ENCODE measurements around the gene LNP1. TPM values are rescaled to one million over a fixed set of nuclear protein-coding genes. Genes with fewer than 3 reads are reported as not detected.

Gene LNP1
- total RNA-seq, 4 donors from 2014 or later, result 1.1 to 3.7 (median 1.9) TPM

- peak; percentile 25 to 58 for DNase-seq
- Histone ChIP-seq H3K27ac (peak overlapping the region in 3 of 4 donors; percentile 26 to 97 (median 44)), H3K27me3 (no peaks in the 10 kb centered on the region), H3K36me3 (no peaks in the 10 kb centered on the region), H3K4me3 (no peak overlapping the region), H3K4me1 (peaks cover 46 to 48% of the 10 kb centered on the region in 2 donors), H3K9me3 (no peaks in the 10 kb centered on the region)
- in situ Hi-C loops (cut with MboI; ENCODE audit: low sequenced_read_pairs in 4 of 4), result no loop called here
- intact Hi-C loops (cut with DNase I; ENCODE audit: low total_unique reads), result no loop called here
- no peak for ATAC-seq
- TF ChIP-seq POLR2A (IDR thresholded peaks at IDR 0.05) (no peak), CTCF (IDR thresholded peaks at IDR 0.05 in 4 of 5, conservative IDR thresholded peaks at IDR 0.05 in 1 of 5) (no peak)
These were observed 4.4 kb upstream of the LNP1 start for GRCh38 chr3:100396967-100397366.

- ATAC-seq (no peak), DNase-seq (no peak)
- no peaks in the 10 kb centered on the region for H3K27me3 ChIP-seq
- H3K4me3 ChIP-seq, result peak overlapping the region; percentile 84 to 96 (median 92)
- no peaks in the 10 kb centered on the region for H3K9me3 ChIP-seq
- no peak for TF ChIP-seq POLR2A (IDR thresholded peaks at IDR 0.05)
- TF ChIP-seq CTCF (IDR thresholded peaks at IDR 0.05 in 4 of 5, conservative IDR thresholded peaks at IDR 0.05 in 1 of 5), result no peak
- peaks cover 60 to 61% of the 10 kb centered on the region in 2 donors for H3K4me1 ChIP-seq
- in situ Hi-C loops (cut with MboI; ENCODE audit: low sequenced_read_pairs in 4 of 4) (no loop called here), intact Hi-C loops (cut with DNase I; ENCODE audit: low total_unique reads) (loop anchor here (2.0 to 5.0 kb wide), 3 partner anchors 93 to 582 kb away; partner anchors contain the start of genes CMSS1, TFG and TMEM45A)
- H3K36me3 ChIP-seq, result no peaks in the 10 kb centered on the region
- peak overlapping the region; percentile 84 to 99 (median 97) for H3K27ac ChIP-seq
These were observed 1.8 kb upstream of the LNP1 start for GRCh38 chr3:100399341-100400071.

GRCh38 chr3:100400419-100400779 is 940 bp upstream of the LNP1 start:
- no peak for TF ChIP-seq CTCF (IDR thresholded peaks at IDR 0.05 in 4 of 5, conservative IDR thresholded peaks at IDR 0.05 in 1 of 5)
- TF ChIP-seq POLR2A (IDR thresholded peaks at IDR 0.05), result no peak
- ATAC-seq (peak in 1 of 2 donors; percentile 6), DNase-seq (peak in 1 of 2 donors; percentile 18)
- Histone ChIP-seq H3K4me3 (peak overlapping the region; percentile 84 to 96 (median 92)), H3K27me3 (no peaks in the 10 kb centered on the region), H3K36me3 (no peaks in the 10 kb centered on the region), H3K27ac (peak overlapping the region; percentile 84 to 99 (median 97)), H3K9me3 (no peaks in the 10 kb centered on the region), H3K4me1 (peaks cover 60 to 61% of the 10 kb centered on the region in 2 donors)
- in situ Hi-C loops (cut with MboI; ENCODE audit: low sequenced_read_pairs in 4 of 4) (no loop called here), intact Hi-C loops (cut with DNase I; ENCODE audit: low total_unique reads) (loop anchor here (2.0 to 5.0 kb wide), 3 partner anchors 92 to 583 kb away; partner anchors contain the start of genes CMSS1, TFG and TMEM45A)

- Histone ChIP-seq H3K4me1 (peaks cover 48 to 51% of the 10 kb centered on the region in 2 donors), H3K36me3 (no peaks in the 10 kb centered on the region), H3K4me3 (peak overlapping the region; percentile 84 to 96 (median 92)), H3K9me3 (no peaks in the 10 kb centered on the region), H3K27ac (peak overlapping the region; percentile 84 to 99 (median 97)), H3K27me3 (no peaks in the 10 kb centered on the region)
- intact Hi-C loops (cut with DNase I; ENCODE audit: low total_unique reads), result loop anchor here (1.0 to 5.0 kb wide), 4 partner anchors 67 to 584 kb away; partner anchors contain the start of genes CMSS1, NIT2, TFG and TMEM45A
- in situ Hi-C loops (cut with MboI; ENCODE audit: low sequenced_read_pairs in 4 of 4), result no loop called here
- ATAC-seq, result peak; percentile 16 to 18
- TF ChIP-seq CTCF (IDR thresholded peaks at IDR 0.05 in 4 of 5, conservative IDR thresholded peaks at IDR 0.05 in 1 of 5) (no peak), POLR2A (IDR thresholded peaks at IDR 0.05) (no peak)
- DNase-seq, result peak in 1 of 2 donors; percentile 27
These were observed 319 bp downstream of the LNP1 start for GRCh38 chr3:100401674-100402041.
